HepG2 (cell line): ENCODE data around the gene LRBA. TPM values are rescaled to one million over a fixed set of nuclear protein-coding genes. Genes with fewer than 3 reads are reported as not detected.
"Not testable (repeated sequence)": the region's sequence is repeated elsewhere in the genome, so short reads cannot be mapped to it uniquely, and the experiment has no call there.

Experiments
- ATAC-seq: fragments of 200-7000 bp; cut with Tn5 transposase; 3 replicates; pipeline ENCODE4 v1.9.1; 2020; ENCODE audit warnings: mild to moderate bottlenecking, moderate library complexity
- BruUV-seq: library from RNA; stranded (reverse); fragments of 400-500 nt; replicated peaks from 2 replicates; lab custom pipeline; 2021; lab: Mats Ljungman, UMichigan
- CTCF ChIA-PET: fragments of 300-600 bp; formaldehyde crosslinking; extraction: SDS; loops from one replicate; lab custom pipeline; 2021; ENCODE audit warnings: low total read pairs, inconsistent platforms, low intra/inter-chr PET ratio; lab: Yijun Ruan, JAX
- POLR2A ChIA-PET: fragments of 350-600 bp; sonication (Branson Sonifier 250); formaldehyde crosslinking; loops from one replicate; lab custom pipeline; 2020; ENCODE audit warnings: antibody characterized with exemption, inconsistent platforms; lab: Yijun Ruan, JAX
- DNase-seq: peaks from one replicate; pipeline ENCODE4 v3.0.0-alpha.2; 2015; ENCODE audit warnings: low spot score
- FAIRE-seq: peaks from 3 replicates; lab custom pipeline; 2011; peaks lifted over from hg19 to GRCh38; lab: Jason Lieb, UNC
- H2AFZ ChIP-seq: one replicate; pipeline ENCODE4 v1.6.1; 2011; ENCODE audit warnings: low read length, inconsistent platforms
- H3K27ac ChIP-seq: fragments of 300-600 bp; 3 replicates; pipeline ENCODE4 v1.8.0; 2011; ENCODE audit warnings: mixed run types, mild to moderate bottlenecking, mixed read lengths, low read length, inconsistent platforms; ENCODE audit not compliant: insufficient read depth; ENCODE audit errors: extremely low read length
- H3K27me3 ChIP-seq, 2 experiments: fragments of 200-600 bp in 1 of 2; 2 replicates in 1 of 2; 3 replicates in 1 of 2; pipeline versions ENCODE4 v1.6.0 to v1.8.0; 2011; ENCODE audit warnings: low read length in 2 of 2, mild to moderate bottlenecking in 2 of 2, moderate library complexity in 2 of 2, inconsistent platforms in 1 of 2; ENCODE audit not compliant: insufficient read depth in 2 of 2, control insufficient read depth in 1 of 2
- H3K36me3 ChIP-seq, 2 experiments: fragments of 200-600 bp in 1 of 2; replicated peaks in 1 of 2; 2 replicates in 1 of 2; 3 replicates in 1 of 2; pipeline versions ENCODE4 v1.5.1 to v1.8.0; 2011; ENCODE audit warnings: low read length in 2 of 2, inconsistent platforms in 1 of 2; ENCODE audit not compliant: insufficient read depth in 2 of 2, control insufficient read depth in 1 of 2
- H3K4me1 ChIP-seq: 2 replicates; pipeline ENCODE4 v1.5.1; 2012; ENCODE audit warnings: low read length, inconsistent platforms; ENCODE audit not compliant: insufficient read depth
- H3K4me2 ChIP-seq: 2 replicates; pipeline ENCODE4 v1.6.0; 2011; ENCODE audit warnings: low read depth, low read length, inconsistent platforms
- H3K4me3 ChIP-seq, 3 experiments: fragments of 200-600 bp in 1 of 3; sonication (generic), shearing (Covaris generic) in 1 of 3; replicated peaks in 1 of 3; 2 replicates each; pipeline ENCODE4 v1.5.1; 2011 to 2016; ENCODE audit warnings: low read length in 3 of 3, inconsistent platforms in 2 of 3, low read depth in 2 of 3, mild to moderate bottlenecking in 2 of 3, control low read depth in 1 of 3, mixed read lengths in 1 of 3; ENCODE audit not compliant: insufficient read depth in 1 of 3
- H3K79me2 ChIP-seq: one replicate; pipeline ENCODE4 v1.6.1; 2011; ENCODE audit warnings: low read length, inconsistent platforms; ENCODE audit not compliant: insufficient read depth
- H3K9ac ChIP-seq: 2 replicates; pipeline ENCODE4 v1.6.0; 2011; ENCODE audit warnings: mild to moderate bottlenecking, low read depth, low read length, inconsistent platforms; ENCODE audit not compliant: insufficient read depth
- H3K9me3 ChIP-seq: 2 replicates; pipeline ENCODE4 v1.5.1; 2012; ENCODE audit warnings: mild to moderate bottlenecking, low read length
- H4K20me1 ChIP-seq: 2 replicates; pipeline ENCODE4 v1.6.0; 2011; ENCODE audit warnings: inconsistent platforms, mild to moderate bottlenecking, low read length, moderate library complexity; ENCODE audit not compliant: insufficient read depth
- ARNT2 ChIP-seq: sonication (generic); formaldehyde crosslinking; IDR thresholded peaks from 2 replicates; pipeline ENCODE4 v1.8.0; 2022; ENCODE audit warnings: mild to moderate bottlenecking, low read depth, missing genetic modification reagents, moderate library complexity
- CBFB ChIP-seq: sonication (generic); formaldehyde crosslinking; IDR thresholded peaks from 2 replicates; pipeline ENCODE4 v1.4.0; 2020; ENCODE audit warnings: missing genetic modification reagents
- HDAC6 ChIP-seq: fragments of 200-600 bp; sonication (generic); IDR thresholded peaks from 2 replicates; pipeline ENCODE4 v1.7.0; 2017; ENCODE audit warnings: mild to moderate bottlenecking, antibody characterized with exemption, low read length, low read depth
- MAFF ChIP-seq: IDR thresholded peaks from 2 replicates; pipeline ENCODE4 v1.6.1; 2011; ENCODE audit warnings: low read depth, low read length, improper control_type of control experiment
- MAFK ChIP-seq, 2 experiments: IDR thresholded peaks in 1 of 2; conservative IDR thresholded peaks in 1 of 2; 2 replicates each; pipeline ENCODE4 v1.6.1; 2011; ENCODE audit warnings: improper control_type of control experiment in 2 of 2, low read length in 2 of 2
- NAIF1 ChIP-seq: sonication (generic); formaldehyde crosslinking; IDR thresholded peaks from 2 replicates; pipeline ENCODE4 v1.5.0; 2020; ENCODE audit warnings: mild to moderate bottlenecking, missing genetic modification reagents, borderline replicate concordance
- SRF ChIP-seq: IDR thresholded peaks from 2 replicates; pipeline ENCODE4 v1.6.1; 2011; ENCODE audit warnings: mild to moderate bottlenecking, low read depth, low read length, moderate library complexity
- TCF7 ChIP-seq: sonication (generic); IDR thresholded peaks from 2 replicates; pipeline ENCODE4 v1.6.1; 2016; ENCODE audit warnings: antibody characterized with exemption, low read depth
- ZNF510 ChIP-seq: sonication (generic); formaldehyde crosslinking; IDR thresholded peaks from 2 replicates; pipeline ENCODE4 v1.4.0; 2020; ENCODE audit warnings: low read depth, mild to moderate bottlenecking, missing genetic modification reagents
- ZNF557 ChIP-seq: sonication (generic); formaldehyde crosslinking; IDR thresholded peaks from 2 replicates; pipeline ENCODE4 v1.4.0; 2020; ENCODE audit warnings: missing genetic modification reagents
- ZNF883 ChIP-seq: sonication (generic); formaldehyde crosslinking; IDR thresholded peaks from 2 replicates; pipeline ENCODE4 v1.5.1; 2020; ENCODE audit warnings: mild to moderate bottlenecking, missing genetic modification reagents; ENCODE audit errors: not compliant biosample characterization
- WGBS: methylation state at CpG from one replicate; pipeline ENCODE4 v1.1.6; 2017; ENCODE audit warnings: low lambda C conversion rate; 5-methylcytosine and 5-hydroxymethylcytosine counted together
- in situ Hi-C: cut with HindIII; loops from 2 replicates; pipeline ENCODE4 v1.10.0; 2017; ENCODE audit warnings: low pct_unique_long_range_greater_than_20kb; ENCODE audit not compliant: extremely low pct_ligation_motif_present
- intact Hi-C: fragments of 100-400 bp; cut with micrococcal nuclease; formaldehyde crosslinking; loops from one replicate; pipeline ENCODE4 v1.10.0; 2022; ENCODE audit not compliant: unreplicated experiment
- polyA plus RNA-seq, 8 experiments: library from polyadenylated mRNA; depleted of rRNA in 3 of 8; stranded (reverse) in 7 of 8; unstranded in 1 of 8; fragments of >200 nt; fragmentation: Illumina TruSeq in 4 of 8; extraction: Trizol in 4 of 8; gene quantifications; 2 replicates each; pipeline versions ENCODE4 v1.2.1 to v1.2.3, GENCODE V29; 2011 to 2016; ENCODE audit warnings: low read depth in 4 of 8, missing spikeins in 1 of 8, mixed read lengths in 1 of 8; ENCODE audit not compliant: insufficient read depth in 1 of 8
- total RNA-seq, 5 experiments: library from RNA; depleted of rRNA; stranded (reverse); fragments of >200 nt; fragmentation: Illumina TruSeq; extraction: Trizol; gene quantifications; 2 replicates each; pipeline ENCODE4 v1.2.3, GENCODE V29; 2016; ENCODE audit warnings: low read depth in 1 of 5
- TF ChIP-seq, protein P1 (sequence below): sonication (generic); formaldehyde crosslinking; IDR thresholded peaks from 2 replicates; pipeline ENCODE4 v1.5.0; 2020; ENCODE audit warnings: missing genetic modification reagents
- TF ChIP-seq, protein P2 (sequence below): sonication (generic); formaldehyde crosslinking; conservative IDR thresholded peaks from 2 replicates; pipeline ENCODE4 v1.8.0; 2022; ENCODE audit warnings: low read depth, missing genetic modification reagents
- TF ChIP-seq, protein P3 (sequence below): sonication (generic); formaldehyde crosslinking; IDR thresholded peaks from 2 replicates; pipeline ENCODE4 v1.8.0; 2022; ENCODE audit warnings: missing genetic modification reagents, mild to moderate bottlenecking, inconsistent platforms, borderline replicate concordance

LRBA gene
- total and polyA plus RNA-seq, 2 of the 13 experiments (the other 11 are each of a cell fraction or from before 2014, with no cell fraction given) = 21.0 to 37.2 TPM

DNA sequence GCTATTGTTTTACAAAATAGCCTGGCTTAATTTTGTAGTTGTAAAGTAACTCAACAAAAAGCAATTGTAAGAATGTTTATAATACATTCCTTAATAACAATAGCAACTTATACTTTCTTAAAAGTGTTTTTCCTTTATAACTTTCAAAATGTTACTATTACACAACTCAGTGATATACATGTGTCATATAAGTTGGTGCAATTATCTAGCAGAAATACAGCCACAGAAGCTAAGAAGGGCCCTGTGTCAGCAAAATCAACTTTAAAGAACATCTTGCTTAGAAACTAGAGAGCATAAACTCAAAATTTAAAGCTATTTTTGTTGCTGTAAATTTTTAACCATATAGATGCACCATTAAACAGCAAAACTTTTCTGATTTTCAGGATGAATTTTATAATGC lies 474.5 kb downstream of the LRBA start:
- FAIRE-seq = no peak
- H3K79me2 ChIP-seq = no peaks in the 10 kb centered on the region
- H3K27ac ChIP-seq = no peak overlapping the region
- DNase-seq = no peak
- ChIA-PET CTCF (no interaction called here), POLR2A (no interaction called here)
- H2AFZ ChIP-seq = no peak overlapping the region
- ATAC-seq = no peak
- no TSS peak for BruUV-seq
- peaks cover 7% of the 10 kb centered on the region; the same call in 1 of the 2 replicates for H3K4me1 ChIP-seq
- in situ Hi-C loops (no loop called here), intact Hi-C loops (no loop called here)
- H3K9ac ChIP-seq = no peak overlapping the region
- no peak overlapping the region for H3K4me2 ChIP-seq
- TF ChIP-seq ZNF510 (CRISPR knock-in tag) (no peak), CBFB (CRISPR knock-in tag) (no peak), MAFK (conservative IDR thresholded peaks at IDR 0.05 in 1 of 2, IDR thresholded peaks at IDR 0.05 in 1 of 2; ENCODE audit: low read length in 2 of 2) (peak in 1 of 2 experiments; percentile 30; a peak in 1 of 4 replicates), ZNF883 (CRISPR knock-in tag) (no peak), ZNF557 (CRISPR knock-in tag) (no peak), HDAC6 (no peak), ARNT2 (CRISPR knock-in tag) (no peak), NAIF1 (no peak), SRF (no peak), MAFF (0 out of 2 replicates have a peak, but pooled peaks have one; percentile 4), TCF7 (no peak)
- TF ChIP-seq, protein P1, sequence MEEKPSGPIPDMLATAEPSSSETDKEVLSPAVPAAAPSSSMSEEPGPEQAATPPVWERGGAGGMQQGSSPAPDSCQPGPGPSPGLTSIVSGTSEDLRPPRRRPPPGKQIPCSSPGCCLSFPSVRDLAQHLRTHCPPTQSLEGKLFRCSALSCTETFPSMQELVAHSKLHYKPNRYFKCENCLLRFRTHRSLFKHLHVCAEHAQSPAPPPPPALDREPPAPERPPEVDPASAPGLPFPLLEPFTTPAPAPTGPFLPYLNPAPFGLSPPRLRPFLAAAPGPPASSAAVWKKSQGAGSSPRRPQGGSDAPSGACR (CRISPR knock-in tag) = no peak
- TF ChIP-seq, protein P2, sequence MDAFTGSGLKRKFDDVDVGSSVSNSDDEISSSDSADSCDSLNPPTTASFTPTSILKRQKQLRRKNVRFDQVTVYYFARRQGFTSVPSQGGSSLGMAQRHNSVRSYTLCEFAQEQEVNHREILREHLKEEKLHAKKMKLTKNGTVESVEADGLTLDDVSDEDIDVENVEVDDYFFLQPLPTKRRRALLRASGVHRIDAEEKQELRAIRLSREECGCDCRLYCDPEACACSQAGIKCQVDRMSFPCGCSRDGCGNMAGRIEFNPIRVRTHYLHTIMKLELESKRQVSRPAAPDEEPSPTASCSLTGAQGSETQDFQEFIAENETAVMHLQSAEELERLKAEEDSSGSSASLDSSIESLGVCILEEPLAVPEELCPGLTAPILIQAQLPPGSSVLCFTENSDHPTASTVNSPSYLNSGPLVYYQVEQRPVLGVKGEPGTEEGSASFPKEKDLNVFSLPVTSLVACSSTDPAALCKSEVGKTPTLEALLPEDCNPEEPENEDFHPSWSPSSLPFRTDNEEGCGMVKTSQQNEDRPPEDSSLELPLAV (CRISPR knock-in tag) = no peak
- TF ChIP-seq, protein P3, sequence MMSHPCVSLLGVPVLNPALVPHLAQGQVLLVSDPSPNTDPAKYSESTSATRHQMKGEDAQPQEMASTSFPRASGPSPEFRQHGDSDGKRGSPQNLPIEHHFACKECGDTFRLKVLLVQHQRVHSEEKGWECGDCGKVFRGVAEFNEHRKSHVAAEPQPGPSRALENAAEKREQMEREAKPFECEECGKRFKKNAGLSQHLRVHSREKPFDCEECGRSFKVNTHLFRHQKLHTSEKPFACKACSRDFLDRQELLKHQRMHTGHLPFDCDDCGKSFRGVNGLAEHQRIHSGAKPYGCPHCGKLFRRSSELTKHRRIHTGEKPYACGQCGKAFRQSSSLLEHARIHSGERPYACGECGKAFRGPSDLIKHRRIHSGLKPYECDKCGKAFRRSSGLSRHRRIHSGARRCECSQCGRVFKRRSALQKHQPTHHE (CRISPR knock-in tag) = no peak
- no peaks in the 10 kb centered on the region for H3K36me3 ChIP-seq
- no peaks in the 10 kb centered on the region for H3K27me3 ChIP-seq
- no peak overlapping the region for H3K4me3 ChIP-seq
- H3K9me3 ChIP-seq = no peaks in the 10 kb centered on the region
- H4K20me1 ChIP-seq = no peaks in the 10 kb centered on the region

DNA sequence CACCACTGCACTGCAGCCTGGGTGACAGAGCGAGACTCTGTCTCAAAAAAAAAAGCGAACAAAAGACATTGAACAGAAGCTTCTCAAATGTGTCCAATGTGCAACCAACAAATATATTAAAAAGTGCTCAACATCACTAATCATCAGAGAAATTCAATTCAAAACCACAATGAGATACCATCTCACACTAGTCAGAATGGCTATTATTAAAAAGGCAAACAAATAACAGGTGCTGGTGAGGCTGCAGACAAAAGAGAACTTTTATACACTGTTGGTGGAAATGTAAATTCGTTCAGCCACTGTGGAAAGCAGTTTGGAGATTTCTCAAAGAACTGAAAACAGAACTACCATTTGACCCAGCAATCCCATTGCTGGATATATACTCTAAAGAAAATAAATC lies 477.2 kb downstream of the LRBA start:
- H3K4me1 ChIP-seq, H3K4me2 ChIP-seq, CTCF ChIA-PET, H4K20me1 ChIP-seq, in situ Hi-C loops, H3K9me3 ChIP-seq, H2AFZ ChIP-seq, BruUV-seq, H3K79me2 ChIP-seq, H3K9ac ChIP-seq, ATAC-seq, H3K36me3 ChIP-seq, intact Hi-C loops, H3K27me3 ChIP-seq, H3K27ac ChIP-seq, H3K4me3 ChIP-seq, DNase-seq, FAIRE-seq: not testable (repeated sequence)
- POLR2A ChIA-PET = interaction anchor here (0.6 kb wide), 1 partner anchor 801 kb away, joined by 3 read pairs; no protein-coding TSS in a partner anchor
- WGBS = 85% methylated on average over 3 of the region's 3 CpGs
